SK-N-SH (cell line): ENCODE results near the gene RCOR3. TPM values are rescaled to one million over a fixed set of nuclear protein-coding genes. Genes with fewer than 3 reads are reported as not detected.
"Not testable (repeated sequence)": the region's sequence is repeated elsewhere in the genome, so short reads cannot be mapped to it uniquely, and the experiment has no call there.

Experiments
- CTCF ChIA-PET: fragments of 300-600, 350-600 bp; formaldehyde crosslinking; extraction: SDS; loops from one replicate; lab custom pipeline; 2021; lab: Yijun Ruan, JAX
- POLR2A ChIA-PET: fragments of 350-600 bp; sonication (Branson Sonifier 250); formaldehyde crosslinking; extraction: SDS; loops from one replicate; lab custom pipeline; 2020; ENCODE audit warnings: antibody characterized with exemption, inconsistent platforms; lab: Yijun Ruan, JAX
- DNase-seq: peaks from one replicate; pipeline ENCODE4 v3.0.0; 2012
- H2AFZ ChIP-seq: fragments of 200-600 bp; sonication (generic); 2 replicates; pipeline ENCODE4 v1.8.1; 2016; ENCODE audit warnings: antibody characterized with exemption, mild to moderate bottlenecking, low read depth
- H3F3A ChIP-seq: fragments of 200-600 bp; sonication (generic); replicated peaks from 2 replicates; pipeline ENCODE3; 2016; ENCODE audit warnings: antibody characterized with exemption, mild to moderate bottlenecking; ENCODE audit not compliant: insufficient read depth
- H3K27ac ChIP-seq, 2 experiments: fragments of 200-500 bp in 1 of 2; fragments of 200-600 bp in 1 of 2; sonication (Bioruptor generic) in 1 of 2; sonication (generic), shearing (Covaris generic) in 1 of 2; 2 replicates each; pipeline versions ENCODE4 v1.5.1 to v1.6.1; 2014 to 2016; ENCODE audit warnings: low read depth in 2 of 2, inconsistent platforms in 1 of 2, low read length in 1 of 2, mild to moderate bottlenecking in 1 of 2, mixed read lengths in 1 of 2
- H3K27me3 ChIP-seq: fragments of 200-600 bp; sonication (generic), shearing (Covaris generic); 2 replicates; pipeline ENCODE4 v1.6.1; 2016; ENCODE audit warnings: mixed run types; ENCODE audit not compliant: insufficient read depth
- H3K36me3 ChIP-seq, 2 experiments: fragments of 200-500 bp in 1 of 2; fragments of 200-600 bp in 1 of 2; sonication (Bioruptor generic) in 1 of 2; sonication (generic) in 1 of 2; replicated peaks in 1 of 2; 2 replicates each; pipeline versions ENCODE3 to v1.5.1; 2014 to 2016; ENCODE audit warnings: low read length in 1 of 2, mild to moderate bottlenecking in 1 of 2; ENCODE audit not compliant: insufficient read depth in 2 of 2, control insufficient read depth in 1 of 2
- H3K4me1 ChIP-seq, 2 experiments: fragments of 200-500 bp in 1 of 2; fragments of 200-600 bp in 1 of 2; sonication (Bioruptor generic) in 1 of 2; sonication (generic), shearing (Covaris generic) in 1 of 2; 2 replicates each; pipeline versions ENCODE4 v1.5.1 to v1.6.1; 2014 to 2016; ENCODE audit warnings: low read depth in 1 of 2, low read length in 1 of 2, mixed run types in 1 of 2; ENCODE audit not compliant: insufficient read depth in 2 of 2, control insufficient read depth in 1 of 2
- H3K4me2 ChIP-seq: fragments of 200-600 bp; sonication (generic), shearing (Covaris generic); 2 replicates; pipeline ENCODE4 v1.6.1; 2017; ENCODE audit warnings: mixed run types
- H3K4me3 ChIP-seq, 2 experiments: fragments of 200-500 bp in 1 of 2; fragments of 200-600 bp in 1 of 2; sonication (Bioruptor generic) in 1 of 2; sonication (generic), shearing (Covaris generic) in 1 of 2; 2 replicates each; pipeline versions ENCODE4 v1.5.1 to v1.8.1; 2014 to 2016; ENCODE audit warnings: low read depth in 2 of 2, inconsistent platforms in 1 of 2, low read length in 1 of 2, mild to moderate bottlenecking in 1 of 2, mixed read lengths in 1 of 2, moderate library complexity in 1 of 2
- H3K79me2 ChIP-seq: fragments of 200-600 bp; sonication (generic); 2 replicates; pipeline ENCODE4 v1.8.1; 2017; ENCODE audit warnings: mild to moderate bottlenecking; ENCODE audit not compliant: insufficient read depth
- H3K9ac ChIP-seq: fragments of 200-600 bp; sonication (generic); 2 replicates; pipeline ENCODE4 v1.6.1; 2017; ENCODE audit warnings: mixed run types
- H3K9me2 ChIP-seq: fragments of 200-600 bp; sonication (generic); 2 replicates; pipeline ENCODE4 v1.6.1; 2017; ENCODE audit warnings: mixed run types
- H3K9me3 ChIP-seq: fragments of 200-600 bp; sonication (generic); 2 replicates; pipeline ENCODE4 v1.6.1; 2017; ENCODE audit warnings: mixed run types, mild to moderate bottlenecking, moderate library complexity
- H4K20me1 ChIP-seq: fragments of 200-600 bp; sonication (generic); 2 replicates; pipeline ENCODE4 v1.6.1; 2017; ENCODE audit warnings: mild to moderate bottlenecking, mixed run types; ENCODE audit not compliant: insufficient read depth
- EP300 ChIP-seq, 2 experiments: IDR thresholded peaks; 2 replicates each; pipeline versions ENCODE4 v1.4.0 to v1.6.1; 2012; ENCODE audit warnings: borderline replicate concordance in 1 of 2, low read depth in 1 of 2, low read length in 1 of 2
- FOXJ3 ChIP-seq: sonication (generic); formaldehyde crosslinking; IDR thresholded peaks from 2 replicates; pipeline ENCODE4 v1.5.1; 2020; ENCODE audit warnings: mild to moderate bottlenecking, missing genetic modification reagents
- JUND ChIP-seq: IDR thresholded peaks from 2 replicates; pipeline ENCODE4 v1.4.0; 2012
- MEF2A ChIP-seq: IDR thresholded peaks from 2 replicates; pipeline ENCODE4 v1.4.0; 2012; ENCODE audit warnings: low read depth, borderline replicate concordance
- TAF1 ChIP-seq: IDR thresholded peaks from 2 replicates; pipeline ENCODE4 v1.6.1; 2012; ENCODE audit warnings: low read depth, mild to moderate bottlenecking, low read length, moderate library complexity, borderline replicate concordance
- TEAD4 ChIP-seq: IDR thresholded peaks from 2 replicates; pipeline ENCODE4 v1.4.0; 2012; ENCODE audit warnings: mild to moderate bottlenecking, borderline replicate concordance; ENCODE audit not compliant: insufficient read depth
- WGBS: methylation state at CpG from one replicate; pipeline ENCODE4 v1.1.6; 2017; ENCODE audit warnings: low lambda C conversion rate; 5-methylcytosine and 5-hydroxymethylcytosine counted together
- polyA plus RNA-seq, 3 experiments: library from polyadenylated mRNA; depleted of rRNA; stranded (reverse); fragments of >200 nt; gene quantifications; 2 replicates each; pipeline ENCODE4 v1.2.3, GENCODE V29; 2012

Gene RCOR3
- polyA plus RNA-seq, 1 of the 3 experiments (the other 2 are of a cell fraction) = 18.7 TPM

- CTCF ChIA-PET = interaction anchor here (0.6 kb wide), 1 partner anchor 32 kb away, joined by 3 read pairs; no protein-coding TSS in a partner anchor
These were observed 12.6 kb upstream of the RCOR3 start for GRCh38 chr1:211246583-211246982.

GRCh38 chr1:211247921-211248320 lies 11.2 kb upstream of the RCOR3 start:
- H4K20me1 ChIP-seq = no peaks in the 10 kb centered on the region
- ChIA-PET POLR2A (no interaction called here), CTCF (interaction anchor here (1.0 kb wide), 1 partner anchor 37 kb away, joined by 4 read pairs; no protein-coding TSS in a partner anchor)
- H3K79me2 ChIP-seq = no peaks in the 10 kb centered on the region
- H3K4me2 ChIP-seq = no peak overlapping the region
- peak; percentile 9 for DNase-seq
- H3K4me1 ChIP-seq = no peaks in the 10 kb centered on the region; a peak in 2 of 4 replicates
- no peak overlapping the region for H2AFZ ChIP-seq
- 19% methylated on average over 1 of the region's 1 CpG for WGBS
- no peaks in the 10 kb centered on the region for H3K27me3 ChIP-seq
- no peak overlapping the region for H3K27ac ChIP-seq
- H3K9me3 ChIP-seq = no peaks in the 10 kb centered on the region
- no peaks in the 10 kb centered on the region for H3K36me3 ChIP-seq
- no peak overlapping the region for H3K4me3 ChIP-seq
- H3F3A ChIP-seq = no peaks in the 10 kb centered on the region
- no peak for TF ChIP-seq FOXJ3 (CRISPR knock-in tag)
- no peak for TF ChIP-seq MEF2A
- no peak for TF ChIP-seq EP300 (IDR thresholded peaks at IDR 0.05; ENCODE audit: borderline replicate concordance in 1 of 2, low read depth in 1 of 2, low read length in 1 of 2)
- TF ChIP-seq JUND = no peak
- no peak for TF ChIP-seq TEAD4
- TF ChIP-seq TAF1 = no peak
- H3K9me2 ChIP-seq = no peaks in the 10 kb centered on the region
- no peak overlapping the region for H3K9ac ChIP-seq

More at GRCh38 chr1:211246583-211246982, 12.6 kb upstream of the RCOR3 start:
- H3K4me3 ChIP-seq, H3K9me3 ChIP-seq, H3K4me1 ChIP-seq, H3K27me3 ChIP-seq, H3K27ac ChIP-seq, H3K4me2 ChIP-seq, DNase-seq, H4K20me1 ChIP-seq, H2AFZ ChIP-seq, H3K36me3 ChIP-seq, H3K9ac ChIP-seq, H3F3A ChIP-seq, H3K79me2 ChIP-seq, H3K9me2 ChIP-seq, POLR2A ChIA-PET: not testable (repeated sequence)
- WGBS = 89% methylated on average over 4 of the region's 4 CpGs

- H3K27me3 ChIP-seq, H3F3A ChIP-seq, H3K27ac ChIP-seq, H4K20me1 ChIP-seq, H3K4me3 ChIP-seq, DNase-seq, H2AFZ ChIP-seq, H3K9me3 ChIP-seq, H3K79me2 ChIP-seq, H3K4me1 ChIP-seq, H3K9me2 ChIP-seq, H3K9ac ChIP-seq, H3K4me2 ChIP-seq, H3K36me3 ChIP-seq: not testable (repeated sequence)
- 71% methylated on average over 3 of the region's 3 CpGs for WGBS
- ChIA-PET POLR2A (interaction anchor here (1.6 kb wide), 1 partner anchor 9 kb away, joined by 4 read pairs; no protein-coding TSS in a partner anchor), CTCF (interaction anchor here (1.7 to 2.0 kb wide), 2 partner anchors 9 to 74 kb away, joined by 4 to 6 read pairs; no protein-coding TSS in a partner anchor)
These were observed 9.6 kb upstream of the RCOR3 start for GRCh38 chr1:211249611-211250010.
